Thyroid gland (tissue), 4 donors: ENCODE data around the gene OR7A5.

Source experiments
- POLR2A ChIP-seq, 2 donors: fragments of 450-650 bp; IDR thresholded peaks; one replicate each; pipeline ENCODE4 v1.6.1; 2017; ENCODE audit warnings: antibody characterized with exemption in 2 of 2, mild to moderate bottlenecking in 2 of 2, moderate library complexity in 1 of 2
- TF ChIP-seq, protein P1 (sequence below), 6 experiments: fragments of 200-600 bp in 3 of 6; fragments of 450-650 bp in 3 of 6; sonication (generic) in 3 of 6; IDR thresholded peaks; one replicate each; pipeline ENCODE4 v1.5.1; 2016 to 2019; ENCODE audit warnings: antibody characterized with exemption in 6 of 6, mild to moderate bottlenecking in 2 of 6, inconsistent platforms in 1 of 6, moderate library complexity in 1 of 6

DNA sequence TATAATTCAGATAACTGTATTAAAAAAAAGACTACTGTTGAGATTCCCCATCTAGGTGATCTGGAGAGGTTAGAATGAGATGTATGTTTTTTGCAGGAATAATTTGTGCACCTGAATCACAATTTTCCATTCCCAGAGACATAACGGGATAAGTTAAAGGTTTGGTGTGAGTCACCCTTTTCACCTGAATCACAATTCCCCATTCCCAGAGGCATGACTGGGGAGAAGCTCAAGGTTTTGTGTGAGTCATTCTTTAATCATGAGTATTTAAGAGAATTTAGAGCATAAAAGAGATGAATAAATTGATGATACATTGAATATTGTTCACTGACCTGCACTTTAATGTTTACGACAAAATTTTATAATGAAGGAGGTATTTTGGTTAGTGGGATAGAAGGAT is 9.0 kb downstream of the OR7A5 start:
- no peak for TF ChIP-seq POLR2A (IDR thresholded peaks at IDR 0.05)
- TF ChIP-seq, protein P1, sequence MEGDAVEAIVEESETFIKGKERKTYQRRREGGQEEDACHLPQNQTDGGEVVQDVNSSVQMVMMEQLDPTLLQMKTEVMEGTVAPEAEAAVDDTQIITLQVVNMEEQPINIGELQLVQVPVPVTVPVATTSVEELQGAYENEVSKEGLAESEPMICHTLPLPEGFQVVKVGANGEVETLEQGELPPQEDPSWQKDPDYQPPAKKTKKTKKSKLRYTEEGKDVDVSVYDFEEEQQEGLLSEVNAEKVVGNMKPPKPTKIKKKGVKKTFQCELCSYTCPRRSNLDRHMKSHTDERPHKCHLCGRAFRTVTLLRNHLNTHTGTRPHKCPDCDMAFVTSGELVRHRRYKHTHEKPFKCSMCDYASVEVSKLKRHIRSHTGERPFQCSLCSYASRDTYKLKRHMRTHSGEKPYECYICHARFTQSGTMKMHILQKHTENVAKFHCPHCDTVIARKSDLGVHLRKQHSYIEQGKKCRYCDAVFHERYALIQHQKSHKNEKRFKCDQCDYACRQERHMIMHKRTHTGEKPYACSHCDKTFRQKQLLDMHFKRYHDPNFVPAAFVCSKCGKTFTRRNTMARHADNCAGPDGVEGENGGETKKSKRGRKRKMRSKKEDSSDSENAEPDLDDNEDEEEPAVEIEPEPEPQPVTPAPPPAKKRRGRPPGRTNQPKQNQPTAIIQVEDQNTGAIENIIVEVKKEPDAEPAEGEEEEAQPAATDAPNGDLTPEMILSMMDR (IDR thresholded peaks at IDR 0.05), result no peak
